ENCODE measurements around the gene DUSP16. TPM values are rescaled to one million over a fixed set of nuclear protein-coding genes. Genes with fewer than 3 reads are reported as not detected.
"Not testable (repeated sequence)": the region's sequence is repeated elsewhere in the genome, so short reads cannot be mapped to it uniquely, and the experiment has no call there.

DUSP16 gene
- total RNA-seq, 4 donors from 2014 or later, result 15.3 to 29.0 (median 25.0) TPM

- whole genome bisulfite sequencing, 2 donors, result 81 to 82% methylated on average over 3 of the region's 3 CpGs
- no peak overlapping the region for H3K4me3 ChIP-seq (ENCODE audit: low read depth, poor library complexity, severe bottlenecking)
- DNase-seq (ENCODE audit: low spot score in 2 of 2), result no peak
- TF ChIP-seq, protein P1, sequence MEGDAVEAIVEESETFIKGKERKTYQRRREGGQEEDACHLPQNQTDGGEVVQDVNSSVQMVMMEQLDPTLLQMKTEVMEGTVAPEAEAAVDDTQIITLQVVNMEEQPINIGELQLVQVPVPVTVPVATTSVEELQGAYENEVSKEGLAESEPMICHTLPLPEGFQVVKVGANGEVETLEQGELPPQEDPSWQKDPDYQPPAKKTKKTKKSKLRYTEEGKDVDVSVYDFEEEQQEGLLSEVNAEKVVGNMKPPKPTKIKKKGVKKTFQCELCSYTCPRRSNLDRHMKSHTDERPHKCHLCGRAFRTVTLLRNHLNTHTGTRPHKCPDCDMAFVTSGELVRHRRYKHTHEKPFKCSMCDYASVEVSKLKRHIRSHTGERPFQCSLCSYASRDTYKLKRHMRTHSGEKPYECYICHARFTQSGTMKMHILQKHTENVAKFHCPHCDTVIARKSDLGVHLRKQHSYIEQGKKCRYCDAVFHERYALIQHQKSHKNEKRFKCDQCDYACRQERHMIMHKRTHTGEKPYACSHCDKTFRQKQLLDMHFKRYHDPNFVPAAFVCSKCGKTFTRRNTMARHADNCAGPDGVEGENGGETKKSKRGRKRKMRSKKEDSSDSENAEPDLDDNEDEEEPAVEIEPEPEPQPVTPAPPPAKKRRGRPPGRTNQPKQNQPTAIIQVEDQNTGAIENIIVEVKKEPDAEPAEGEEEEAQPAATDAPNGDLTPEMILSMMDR (IDR thresholded peaks at IDR 0.05), result no peak
- no peak for TF ChIP-seq POLR2A (IDR thresholded peaks at IDR 0.05)
- intact Hi-C loops (cut with DNase I; ENCODE audit: low total_unique reads), result no loop called here
Measured at GRCh38 chr12:12598864-12599263, 36.2 kb upstream of the DUSP16 start.

- DNase-seq (ENCODE audit: low spot score in 2 of 2); intact Hi-C loops (cut with DNase I; ENCODE audit: low total_unique reads); H3K4me3 ChIP-seq (ENCODE audit: low read depth, poor library complexity, severe bottlenecking): not testable (repeated sequence)
- 83 to 89% methylated on average over 3 of the region's 3 CpGs for WGBS, 2 donors
Measured at GRCh38 chr12:12596598-12596997, 33.9 kb upstream of the DUSP16 start.

GRCh38 chr12:12595929-12596328, 33.3 kb upstream of the DUSP16 start:
- intact Hi-C loops (cut with DNase I; ENCODE audit: low total_unique reads); H3K4me3 ChIP-seq (ENCODE audit: low read depth, poor library complexity, severe bottlenecking); DNase-seq (ENCODE audit: low spot score in 2 of 2): not testable (repeated sequence)
- WGBS, 2 donors, result 79 to 80% methylated on average over 2 of the region's 2 CpGs

DNA sequence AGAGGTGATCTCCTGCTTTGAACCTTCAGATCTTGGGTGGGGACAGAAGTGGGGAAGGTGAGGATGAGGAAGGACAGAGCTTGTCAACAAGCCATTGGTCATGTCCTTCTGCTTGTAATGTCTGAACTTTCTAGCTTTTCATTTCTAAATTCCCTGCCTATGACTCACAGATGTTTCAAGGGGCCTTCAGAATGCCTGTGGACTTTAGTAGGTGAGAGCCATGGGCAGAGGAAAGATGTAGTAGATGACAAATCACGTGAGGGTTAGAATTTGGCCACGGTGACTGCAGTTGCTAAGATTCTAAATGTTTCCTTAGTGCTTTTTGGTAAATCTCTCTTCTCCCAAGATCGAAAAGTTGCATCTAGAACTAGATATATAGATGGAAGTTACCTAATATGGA, 30.3 kb upstream of the DUSP16 start:
- 84 to 85% methylated on average over 3 of the region's 3 CpGs for WGBS, 2 donors
- no peak for TF ChIP-seq POLR2A (IDR thresholded peaks at IDR 0.05)
- TF ChIP-seq, protein P1 (IDR thresholded peaks at IDR 0.05), result no peak
- DNase-seq (ENCODE audit: low spot score in 2 of 2), result no peak
- no peak overlapping the region for H3K4me3 ChIP-seq (ENCODE audit: low read depth, poor library complexity, severe bottlenecking)
- intact Hi-C loops (cut with DNase I; ENCODE audit: low total_unique reads), result no loop called here

- TF ChIP-seq, protein P1 (IDR thresholded peaks at IDR 0.05), result no peak
- no peak for TF ChIP-seq POLR2A (IDR thresholded peaks at IDR 0.05)
- intact Hi-C loops (cut with DNase I; ENCODE audit: low total_unique reads), result no loop called here
- H3K4me3 ChIP-seq (ENCODE audit: low read depth, poor library complexity, severe bottlenecking), result no peak overlapping the region
- no peak for DNase-seq (ENCODE audit: low spot score in 2 of 2)
- WGBS, 2 donors, result 92 to 94% methylated on average over 6 of the region's 6 CpGs
Measured at GRCh38 chr12:12590961-12591360, 28.3 kb upstream of the DUSP16 start.

GRCh38 chr12:12588436-12588835, 25.8 kb upstream of the DUSP16 start:
- H3K4me3 ChIP-seq (ENCODE audit: low read depth, poor library complexity, severe bottlenecking); intact Hi-C loops (cut with DNase I; ENCODE audit: low total_unique reads); DNase-seq (ENCODE audit: low spot score in 2 of 2): not testable (repeated sequence)
- 75 to 98% methylated on average over 3 of the region's 3 CpGs for WGBS, 2 donors

- WGBS, 2 donors, result 90 to 95% methylated on average over 1 of the region's 1 CpG
- intact Hi-C loops (cut with DNase I; ENCODE audit: low total_unique reads), result no loop called here
- no peak for DNase-seq (ENCODE audit: low spot score in 2 of 2)
- H3K4me3 ChIP-seq (ENCODE audit: low read depth, poor library complexity, severe bottlenecking), result no peak overlapping the region
- TF ChIP-seq POLR2A (IDR thresholded peaks at IDR 0.05), result no peak
- TF ChIP-seq, protein P1 (IDR thresholded peaks at IDR 0.05), result no peak
Measured at GRCh38 chr12:12587878-12588277, 25.2 kb upstream of the DUSP16 start.

Data from lower leg skin (tissue), 4 donors.